Rectal smooth muscle tissue (tissue), 1 donor: ENCODE data around the gene GMDS.

Source experiments
- H3K27ac ChIP-seq: one replicate; pipeline ENCODE4 v1.7.0; 2013; ENCODE audit warnings: low read depth, low read length, inconsistent platforms
- H3K27me3 ChIP-seq: one replicate; pipeline ENCODE4 v1.7.0; 2013; ENCODE audit warnings: low read length; ENCODE audit not compliant: control insufficient read depth, insufficient read depth
- H3K36me3 ChIP-seq: one replicate; pipeline ENCODE4 v1.7.0; 2013; ENCODE audit warnings: low read length; ENCODE audit not compliant: control insufficient read depth, insufficient read depth
- H3K4me1 ChIP-seq: one replicate; pipeline ENCODE4 v1.7.0; 2013; ENCODE audit warnings: low read length; ENCODE audit not compliant: control insufficient read depth, insufficient read depth
- H3K4me3 ChIP-seq: one replicate; pipeline ENCODE4 v1.7.0; 2013; ENCODE audit warnings: low read length
- H3K9ac ChIP-seq: one replicate; pipeline ENCODE4 v1.7.0; 2013; ENCODE audit warnings: low read length

Gene GMDS

GRCh38 chr6:2192976-2193375 lies 52.4 kb downstream of the GMDS start:
- Histone ChIP-seq H3K36me3 (no peaks in the 10 kb centered on the region), H3K27ac (no peak overlapping the region), H3K4me1 (no peaks in the 10 kb centered on the region), H3K27me3 (no peaks in the 10 kb centered on the region), H3K4me3 (no peak overlapping the region), H3K9ac (no peak overlapping the region)

- no peak overlapping the region for H3K4me3 ChIP-seq
- no peak overlapping the region for H3K27ac ChIP-seq
- H3K9ac ChIP-seq: no peak overlapping the region
- H3K27me3 ChIP-seq: no peaks in the 10 kb centered on the region
- no peaks in the 10 kb centered on the region for H3K36me3 ChIP-seq
- no peaks in the 10 kb centered on the region for H3K4me1 ChIP-seq
Measured at GRCh38 chr6:2191390-2191740, 54.0 kb downstream of the GMDS start.

- Histone ChIP-seq H3K27ac (no peak overlapping the region), H3K4me1 (no peaks in the 10 kb centered on the region), H3K9ac (no peak overlapping the region), H3K27me3 (no peaks in the 10 kb centered on the region), H3K36me3 (no peaks in the 10 kb centered on the region), H3K4me3 (no peak overlapping the region)
Measured at GRCh38 chr6:2190661-2191389, 54.6 kb downstream of the GMDS start.

GRCh38 chr6:2188856-2189384 lies 56.5 kb downstream of the GMDS start:
- H3K9ac ChIP-seq: no peak overlapping the region
- H3K4me3 ChIP-seq: no peak overlapping the region
- no peaks in the 10 kb centered on the region for H3K36me3 ChIP-seq
- H3K4me1 ChIP-seq: no peaks in the 10 kb centered on the region
- no peak overlapping the region for H3K27ac ChIP-seq
- H3K27me3 ChIP-seq: no peaks in the 10 kb centered on the region

- no peak overlapping the region for H3K27ac ChIP-seq
- H3K4me1 ChIP-seq: no peaks in the 10 kb centered on the region
- H3K27me3 ChIP-seq: no peaks in the 10 kb centered on the region
- no peak overlapping the region for H3K9ac ChIP-seq
- H3K36me3 ChIP-seq: no peaks in the 10 kb centered on the region
- no peak overlapping the region for H3K4me3 ChIP-seq
Measured at GRCh38 chr6:2188397-2188796, 57.0 kb downstream of the GMDS start.

- Histone ChIP-seq H3K36me3 (no peaks in the 10 kb centered on the region), H3K4me3 (no peak overlapping the region), H3K4me1 (no peaks in the 10 kb centered on the region), H3K9ac (no peak overlapping the region), H3K27ac (no peak overlapping the region), H3K27me3 (no peaks in the 10 kb centered on the region)
Measured at GRCh38 chr6:2187826-2188225, 57.6 kb downstream of the GMDS start.

GRCh38 chr6:2186516-2186915 lies 58.9 kb downstream of the GMDS start:
- H3K27me3 ChIP-seq: no peaks in the 10 kb centered on the region
- no peak overlapping the region for H3K27ac ChIP-seq
- H3K36me3 ChIP-seq: no peaks in the 10 kb centered on the region
- no peak overlapping the region for H3K9ac ChIP-seq
- H3K4me1 ChIP-seq: no peaks in the 10 kb centered on the region
- no peak overlapping the region for H3K4me3 ChIP-seq

- Histone ChIP-seq H3K4me3 (no peak overlapping the region), H3K9ac (no peak overlapping the region), H3K27me3 (no peaks in the 10 kb centered on the region), H3K4me1 (no peaks in the 10 kb centered on the region), H3K27ac (no peak overlapping the region), H3K36me3 (no peaks in the 10 kb centered on the region)
Measured at GRCh38 chr6:2185466-2185865, 59.9 kb downstream of the GMDS start.

- no peaks in the 10 kb centered on the region for H3K4me1 ChIP-seq
- no peak overlapping the region for H3K27ac ChIP-seq
- no peaks in the 10 kb centered on the region for H3K36me3 ChIP-seq
- H3K4me3 ChIP-seq: no peak overlapping the region
- no peaks in the 10 kb centered on the region for H3K27me3 ChIP-seq
- H3K9ac ChIP-seq: no peak overlapping the region
Measured at GRCh38 chr6:2184700-2185455, 60.5 kb downstream of the GMDS start.

GRCh38 chr6:2183752-2184151 lies 61.7 kb downstream of the GMDS start:
- H3K36me3 ChIP-seq: no peaks in the 10 kb centered on the region
- H3K4me1 ChIP-seq: no peaks in the 10 kb centered on the region
- H3K27me3 ChIP-seq: no peaks in the 10 kb centered on the region
- H3K27ac ChIP-seq: no peak overlapping the region
- H3K4me3 ChIP-seq: no peak overlapping the region
- no peak overlapping the region for H3K9ac ChIP-seq

GRCh38 chr6:2183246-2183645 lies 62.2 kb downstream of the GMDS start:
- H3K27me3 ChIP-seq: no peaks in the 10 kb centered on the region
- H3K4me3 ChIP-seq: no peak overlapping the region
- no peaks in the 10 kb centered on the region for H3K36me3 ChIP-seq
- H3K27ac ChIP-seq: no peak overlapping the region
- H3K4me1 ChIP-seq: no peaks in the 10 kb centered on the region
- H3K9ac ChIP-seq: no peak overlapping the region

- no peak overlapping the region for H3K9ac ChIP-seq
- H3K4me3 ChIP-seq: no peak overlapping the region
- H3K27ac ChIP-seq: no peak overlapping the region
- no peaks in the 10 kb centered on the region for H3K4me1 ChIP-seq
- no peaks in the 10 kb centered on the region for H3K27me3 ChIP-seq
- H3K36me3 ChIP-seq: no peaks in the 10 kb centered on the region
Measured at GRCh38 chr6:2182251-2182650, 63.2 kb downstream of the GMDS start.

GRCh38 chr6:2181567-2181966 lies 63.8 kb downstream of the GMDS start:
- Histone ChIP-seq H3K36me3 (no peaks in the 10 kb centered on the region), H3K27me3 (no peaks in the 10 kb centered on the region), H3K4me1 (no peaks in the 10 kb centered on the region), H3K27ac (no peak overlapping the region), H3K4me3 (no peak overlapping the region), H3K9ac (no peak overlapping the region)
